NT2/D1 (cell line): ENCODE data around the gene FAM13A.

ENCODE experiments used
- SUZ12 ChIP-seq: IDR thresholded peaks from 2 replicates; pipeline ENCODE4 v1.6.1; 2011; ENCODE audit not compliant: insufficient read length, insufficient read depth; ENCODE audit errors: extremely low read depth
- YY1 ChIP-seq: IDR thresholded peaks from 2 replicates; pipeline ENCODE4 v1.6.1; 2011; ENCODE audit not compliant: insufficient read length, insufficient read depth
- ZNF274 ChIP-seq: IDR thresholded peaks from 2 replicates; pipeline ENCODE4 v1.6.1; 2011; ENCODE audit warnings: mild to moderate bottlenecking, low read depth, low read length

- TF ChIP-seq SUZ12 = no peak
- no peak for TF ChIP-seq ZNF274
- TF ChIP-seq YY1 = no peak
Measured at GRCh38 chr4:88857588-88857987, 199.4 kb downstream of the FAM13A start.
